Cortex of kidney (tissue), 1 donor: ENCODE results near the gene UBE2L3.
"Not testable (repeated sequence)": the region's sequence is repeated elsewhere in the genome, so short reads cannot be mapped to it uniquely, and the experiment has no call there.

Source experiments
- DNase-seq: peaks from one replicate; lab custom pipeline; 2025; lab: John Stamatoyannopoulos, UW

Gene UBE2L3

GRCh38 chr22:21602579-21602978 is 35.1 kb downstream of the UBE2L3 start:
- DNase-seq, result no peak

- DNase-seq, result no peak
Observed at GRCh38 chr22:21603973-21604372, 36.5 kb downstream of the UBE2L3 start.

DNA sequence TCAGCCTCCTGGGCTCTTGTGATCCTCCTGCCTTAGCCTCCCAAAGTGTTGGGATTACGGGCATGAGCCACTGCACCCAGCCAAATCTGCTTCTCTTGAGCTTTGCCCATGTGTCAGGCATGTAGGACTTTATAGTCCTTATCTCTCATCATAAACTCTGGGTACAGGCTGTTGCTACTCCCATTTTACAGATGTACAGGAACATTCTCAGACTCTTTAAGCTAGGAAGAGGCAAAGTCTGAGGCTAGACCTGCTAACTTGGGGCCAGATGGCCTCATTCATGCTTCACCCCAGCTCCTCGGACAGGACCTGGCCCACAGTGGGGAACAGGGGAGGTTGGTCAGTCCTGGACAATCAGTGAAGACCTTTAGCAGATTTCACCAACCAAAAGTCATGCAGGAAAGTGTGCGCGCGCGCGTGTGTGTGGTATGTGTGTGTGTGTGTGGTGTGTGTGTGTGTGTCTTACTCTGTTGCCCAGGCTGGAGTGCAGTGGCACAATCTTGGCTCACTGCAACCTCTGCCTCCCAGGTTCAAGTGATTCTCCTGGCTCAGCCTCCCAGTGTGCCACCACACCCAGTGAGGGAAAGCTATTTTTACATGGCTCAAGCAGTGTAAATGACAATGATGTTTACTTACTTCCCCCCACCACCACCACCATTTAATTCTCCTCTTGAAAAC is 38.5 kb downstream of the UBE2L3 start:
- DNase-seq, result no peak

- DNase-seq, result no peak
Observed at GRCh38 chr22:21606775-21607174, 39.3 kb downstream of the UBE2L3 start.

DNA sequence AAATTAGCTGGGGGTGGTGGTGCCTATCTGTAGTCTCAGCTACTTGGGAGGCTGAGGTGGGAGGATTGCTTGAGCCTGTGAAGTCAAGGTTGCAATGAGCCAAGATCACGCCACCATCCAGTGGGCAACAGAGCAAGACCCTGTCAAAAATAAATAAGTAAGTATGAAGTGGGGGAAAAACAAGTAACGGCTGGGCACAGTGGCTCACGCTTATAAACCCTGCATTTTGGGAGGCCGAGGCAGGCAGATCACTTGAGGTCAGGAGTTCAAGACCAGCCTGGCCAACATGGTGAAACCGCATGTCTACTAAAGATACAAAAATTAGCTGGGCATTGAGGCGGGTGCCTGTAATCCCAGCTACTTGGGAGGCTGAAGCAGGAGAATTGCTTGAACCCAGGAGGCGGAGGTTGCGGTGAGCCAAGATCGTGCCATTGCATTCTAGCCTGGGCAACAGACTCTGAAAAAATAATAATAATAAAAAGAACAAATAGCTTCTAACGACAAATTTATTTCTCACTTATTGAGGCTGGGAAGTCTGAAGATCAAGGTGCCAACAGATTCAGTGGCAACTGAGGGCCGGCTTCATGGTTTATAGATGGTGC is 42.1 kb downstream of the UBE2L3 start:
- DNase-seq, result not testable (repeated sequence)

DNA sequence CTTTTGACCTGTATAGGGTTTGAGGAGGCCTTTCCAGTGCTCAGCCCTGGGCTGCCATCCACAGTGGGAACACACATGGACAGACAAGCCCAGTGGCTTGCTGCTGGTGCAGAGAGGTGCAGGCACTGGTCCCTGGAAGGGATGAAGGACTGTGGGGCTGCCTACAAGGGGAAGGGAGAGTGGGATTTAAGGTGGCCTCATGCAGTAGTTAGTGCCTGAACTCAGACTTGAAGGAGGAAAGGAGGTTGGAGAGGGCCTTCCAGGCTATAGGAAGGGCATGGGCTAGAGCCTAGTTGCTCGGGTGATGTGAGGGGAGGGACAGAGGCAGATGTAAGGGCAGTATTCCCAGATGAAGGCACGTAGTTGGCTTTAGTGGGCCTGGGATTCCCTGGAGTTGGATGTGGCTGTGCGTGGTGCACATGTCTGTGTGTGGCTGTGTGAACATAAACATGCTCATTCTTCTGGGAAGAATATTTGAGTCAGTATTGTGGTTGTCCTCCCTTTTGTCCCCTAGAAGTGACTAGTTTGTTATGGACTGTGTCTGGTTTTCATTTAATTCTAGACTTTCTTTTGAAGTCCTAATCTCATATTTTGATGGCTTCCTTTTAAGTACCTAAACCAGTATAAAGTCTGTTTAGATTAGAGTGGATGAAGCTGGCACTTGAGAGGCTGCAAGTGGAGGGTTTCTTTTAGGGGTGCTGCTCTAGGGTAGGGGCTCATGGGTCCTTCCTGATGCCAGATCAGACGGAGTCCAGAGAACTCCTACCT is 43.9 kb downstream of the UBE2L3 start:
- no peak for DNase-seq

GRCh38 chr22:21612858-21613257 is 45.3 kb downstream of the UBE2L3 start:
- no peak for DNase-seq

GRCh38 chr22:21613553-21614233 is 46.2 kb downstream of the UBE2L3 start:
- no peak for DNase-seq

DNA sequence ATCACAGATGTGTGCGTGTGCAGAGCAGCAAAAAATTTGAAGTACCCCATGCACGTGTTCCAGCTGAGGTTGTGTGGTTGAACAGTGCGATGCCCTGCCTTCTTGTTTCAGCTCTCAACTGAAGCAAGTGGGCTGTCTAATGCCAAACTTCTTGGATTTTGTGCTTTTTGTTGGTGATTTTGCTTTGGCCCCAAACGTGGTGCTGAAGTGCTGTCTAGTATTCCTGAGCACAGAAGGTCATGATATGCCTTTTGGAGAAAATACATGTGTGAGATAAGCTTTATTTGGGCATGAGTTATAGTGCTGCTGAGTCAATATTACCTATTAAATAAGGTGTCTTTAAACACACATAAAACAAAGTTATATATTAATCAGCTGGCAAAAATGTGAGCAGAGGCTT is 48.2 kb downstream of the UBE2L3 start:
- DNase-seq, result no peak

DNA sequence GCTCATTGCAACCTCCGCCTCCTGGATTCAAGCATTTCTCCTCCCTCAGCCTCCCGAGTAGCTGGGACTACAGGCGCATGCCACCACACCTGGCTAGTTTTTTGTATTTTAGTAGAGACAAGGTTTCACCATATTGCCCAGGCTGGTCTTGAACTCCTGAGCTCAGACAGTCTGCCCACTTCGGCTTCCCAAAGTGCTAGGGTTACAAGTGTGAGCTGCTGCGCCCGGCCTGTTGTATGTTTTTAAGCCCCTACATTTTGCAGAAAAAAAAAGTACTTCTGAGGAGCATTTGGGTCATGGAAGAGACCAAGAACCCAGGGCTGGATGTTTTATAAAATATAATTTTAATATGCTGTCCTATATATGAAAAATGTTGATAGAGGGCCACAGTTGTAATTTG is 49.8 kb downstream of the UBE2L3 start:
- DNase-seq, result not testable (repeated sequence)

GRCh38 chr22:21621025-21621424 is 53.5 kb downstream of the UBE2L3 start:
- DNase-seq, result no peak

DNA sequence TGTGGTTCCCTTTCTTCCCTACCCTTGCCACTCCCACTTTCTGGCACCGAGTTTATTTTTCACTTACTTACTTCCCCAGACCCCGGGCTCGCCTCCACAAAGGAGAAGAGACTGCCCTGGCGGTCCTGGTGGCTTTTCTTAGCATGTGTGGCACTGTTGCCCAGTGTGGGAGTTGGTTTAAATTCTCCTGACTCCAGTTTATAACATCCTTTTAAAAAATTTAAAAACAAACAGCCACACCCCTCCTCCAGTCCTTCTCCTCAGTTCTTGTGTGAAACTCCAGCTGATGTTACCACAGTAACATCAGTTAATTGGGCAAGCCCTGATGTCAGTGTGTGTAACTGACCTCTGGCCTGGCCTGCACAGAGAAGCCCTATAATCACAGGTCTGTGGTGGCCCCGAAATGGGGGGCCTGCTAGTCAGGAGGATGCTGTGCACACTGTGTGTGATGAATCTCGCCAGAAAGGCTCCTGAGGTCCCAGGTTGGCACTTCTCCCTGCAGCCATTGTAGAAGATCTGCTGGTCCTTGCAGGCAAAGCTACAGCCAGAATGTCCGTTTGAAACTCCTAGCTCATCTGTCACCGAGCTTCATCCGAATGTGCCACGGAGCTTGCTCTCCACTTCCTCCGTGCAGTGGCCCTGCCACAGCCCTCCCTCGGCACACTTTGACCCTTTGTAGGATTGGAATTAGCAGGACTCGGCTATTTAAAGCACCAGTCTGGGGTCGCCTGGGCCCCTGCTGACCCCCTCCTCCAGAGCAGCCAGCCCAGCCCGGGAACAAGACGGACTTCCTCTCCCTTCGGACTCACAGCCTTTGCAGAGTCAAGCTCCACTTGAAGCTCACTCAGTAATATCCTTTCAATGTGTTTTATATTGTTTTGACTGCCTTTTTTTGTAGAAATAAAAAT is 54.8 kb downstream of the UBE2L3 start:
- no peak for DNase-seq

DNA sequence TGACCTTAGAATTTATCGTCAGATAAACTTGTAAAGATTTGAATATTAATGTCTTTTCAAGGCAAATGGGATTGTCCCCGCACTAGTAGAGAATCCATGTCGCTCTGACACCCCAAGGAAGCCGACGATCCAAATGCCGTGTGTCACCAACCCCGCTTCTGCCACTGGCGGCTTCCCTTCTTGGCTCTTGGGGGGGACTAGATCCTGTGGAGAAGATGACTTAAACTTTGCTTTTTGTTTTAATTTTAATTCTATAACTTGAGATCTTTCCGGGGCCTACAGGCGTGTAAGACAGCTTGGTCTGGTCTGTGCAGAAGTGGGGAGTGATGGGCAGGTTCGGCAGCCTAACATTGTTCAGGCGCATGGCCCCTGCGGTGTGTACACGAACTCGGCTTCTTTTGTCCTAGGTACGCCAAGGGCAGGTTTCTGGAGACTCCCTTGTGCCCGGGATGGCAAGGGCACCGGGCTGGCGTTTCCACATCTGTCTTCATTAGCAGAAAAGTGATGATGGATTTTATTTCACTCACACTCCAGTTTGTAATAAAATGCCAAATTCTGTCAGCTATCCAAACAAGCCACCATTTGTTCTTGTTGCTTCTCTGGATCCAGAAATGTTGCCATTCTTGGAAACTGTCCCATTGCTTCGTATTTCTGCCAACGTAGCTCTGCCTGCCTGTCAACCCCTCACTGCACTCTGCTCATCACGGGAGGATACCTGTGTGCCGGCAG is 55.6 kb downstream of the UBE2L3 start:
- no peak for DNase-seq

DNA sequence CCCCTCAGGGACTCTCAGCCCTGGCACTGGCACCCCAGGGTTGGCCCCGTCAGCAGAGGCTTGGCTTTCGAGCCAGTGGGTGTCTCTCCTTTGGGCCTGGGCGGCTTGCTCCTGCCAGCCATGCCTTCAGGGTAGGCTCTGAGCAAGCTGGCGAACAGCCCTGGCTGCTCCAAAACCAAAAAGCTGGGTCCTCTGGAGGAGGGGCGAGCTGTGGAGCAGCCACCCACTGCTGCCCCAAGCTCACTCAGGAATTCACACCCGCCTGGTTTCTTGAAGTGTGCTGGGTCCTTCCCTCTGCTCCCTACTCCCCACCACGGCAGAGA is 56.1 kb downstream of the UBE2L3 start:
- no peak for DNase-seq

DNA sequence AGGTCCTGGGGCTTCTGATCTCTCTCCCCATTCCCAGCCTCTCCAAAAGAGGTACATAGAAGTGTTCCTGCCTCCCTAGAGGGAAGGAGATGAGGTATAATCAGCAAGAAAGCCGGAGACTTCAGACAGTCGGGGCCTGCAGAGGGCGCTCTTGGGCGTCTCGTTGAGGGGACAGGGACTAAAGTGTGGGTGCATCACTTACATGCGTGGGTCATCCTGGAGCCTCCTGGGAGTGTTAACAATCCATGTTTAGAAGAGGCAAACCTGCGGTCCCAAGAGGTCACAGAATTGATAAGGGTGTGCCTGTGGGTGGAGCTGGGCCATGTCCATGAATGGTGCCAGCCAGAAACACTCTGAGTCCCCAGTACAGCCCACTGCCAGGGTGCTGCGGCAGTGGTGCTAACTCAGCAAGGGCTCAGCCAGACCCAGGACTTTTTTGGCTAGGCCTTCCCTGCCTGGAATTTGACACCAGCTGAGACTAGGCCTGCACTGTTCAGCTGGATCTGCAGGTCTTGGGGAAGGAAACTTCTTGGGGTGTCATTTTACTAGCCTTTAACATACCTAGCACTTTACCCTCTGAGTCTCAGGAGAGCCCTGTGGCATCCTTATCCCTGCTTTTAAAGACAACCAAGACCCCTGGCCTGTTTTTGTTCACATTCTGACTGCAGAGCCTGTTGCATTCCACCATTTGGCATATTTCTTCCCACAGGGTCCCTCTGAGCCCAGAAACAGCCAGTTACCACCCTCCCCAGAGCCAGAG is 56.8 kb downstream of the UBE2L3 start:
- DNase-seq, result no peak

- DNase-seq, result no peak
Observed at GRCh38 chr22:21624880-21625791, 57.6 kb downstream of the UBE2L3 start.

GRCh38 chr22:21626073-21626734 is 58.7 kb downstream of the UBE2L3 start:
- DNase-seq, result no peak

GRCh38 chr22:21626735-21627469 is 59.4 kb downstream of the UBE2L3 start:
- no peak for DNase-seq
